Lower leg skin (tissue), 3 donors: ENCODE data around the gene GPR68.

Experiments used
- CTCF ChIP-seq, 3 donors: fragments of 450-650 bp; IDR thresholded peaks; one replicate each; pipeline ENCODE4 v1.5.1; 2016; ENCODE audit warnings: antibody characterized with exemption in 3 of 3, mild to moderate bottlenecking in 3 of 3, moderate library complexity in 2 of 3
- POLR2A ChIP-seq, 2 donors: fragments of 450-650 bp; IDR thresholded peaks; one replicate each; pipeline ENCODE4 v1.6.1; 2016 to 2017; ENCODE audit warnings: antibody characterized with exemption in 2 of 2, mild to moderate bottlenecking in 1 of 2, moderate library complexity in 1 of 2

DNA sequence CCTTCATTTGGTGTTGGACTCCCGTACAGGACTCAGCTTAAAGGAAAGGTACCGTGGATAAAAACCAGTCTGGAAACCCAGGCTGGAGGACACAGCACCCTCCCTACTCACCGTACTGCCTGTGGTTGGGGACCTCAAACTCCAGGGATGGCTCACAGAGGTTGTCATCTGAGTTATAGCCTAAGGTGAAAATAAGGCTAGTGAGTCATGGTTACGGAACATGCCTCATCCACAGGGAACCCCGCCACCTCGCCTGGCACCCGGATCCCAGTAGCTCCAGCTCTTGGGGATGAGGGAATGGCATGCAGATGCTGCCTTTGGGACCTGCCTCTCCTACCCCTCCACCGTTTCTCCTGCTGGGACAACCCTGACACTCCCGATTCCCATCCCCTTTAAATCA, 36.8 kb upstream of the GPR68 start:
- no peak for TF ChIP-seq CTCF (IDR thresholded peaks at IDR 0.05)
- TF ChIP-seq POLR2A (IDR thresholded peaks at IDR 0.05), result no peak
